ENCODE measurements around the gene MPZL2.

The MPZL2 gene

DNA sequence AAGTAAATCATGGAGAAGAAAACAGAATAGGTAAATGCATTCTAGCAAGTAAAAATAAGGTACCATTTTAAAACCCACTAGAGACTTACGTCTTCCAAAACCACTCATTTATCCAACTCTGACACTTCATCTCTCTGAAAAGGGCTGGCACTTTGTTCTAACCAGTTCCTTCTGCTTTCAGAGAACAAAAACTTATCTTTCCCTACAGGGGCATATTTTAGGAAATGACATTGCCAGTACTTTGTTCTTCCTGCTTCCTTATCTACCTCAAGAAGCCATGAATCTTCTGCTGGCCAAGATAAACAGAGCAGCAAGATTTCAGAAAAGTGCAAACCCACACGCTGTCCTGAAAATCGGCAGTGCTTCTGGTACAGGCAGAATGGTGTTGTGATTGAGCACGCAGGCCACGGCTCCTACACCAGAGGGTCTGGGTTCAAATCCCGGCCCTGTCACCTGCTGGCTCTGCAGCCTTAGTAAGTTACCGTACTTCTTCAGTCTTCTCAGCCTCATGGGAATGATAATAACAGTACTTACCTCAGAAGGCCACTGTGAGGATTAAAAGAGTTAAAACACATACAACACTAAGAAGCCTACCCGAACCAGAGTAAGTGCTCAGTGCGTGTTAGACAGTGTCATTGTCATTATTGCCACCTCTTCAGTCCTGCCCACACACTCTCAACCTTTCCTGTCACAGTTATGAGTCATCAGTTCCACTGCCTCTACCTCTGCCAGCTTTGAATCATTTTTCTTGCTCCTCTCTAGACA is 22.9 kb downstream of the MPZL2 start:
- peak in 1 of 4 experiments; percentile 8 for DNase-seq

GRCh38 chr11:118239509-118240205 is 24.4 kb downstream of the MPZL2 start:
- DNase-seq, result no peak

DNA sequence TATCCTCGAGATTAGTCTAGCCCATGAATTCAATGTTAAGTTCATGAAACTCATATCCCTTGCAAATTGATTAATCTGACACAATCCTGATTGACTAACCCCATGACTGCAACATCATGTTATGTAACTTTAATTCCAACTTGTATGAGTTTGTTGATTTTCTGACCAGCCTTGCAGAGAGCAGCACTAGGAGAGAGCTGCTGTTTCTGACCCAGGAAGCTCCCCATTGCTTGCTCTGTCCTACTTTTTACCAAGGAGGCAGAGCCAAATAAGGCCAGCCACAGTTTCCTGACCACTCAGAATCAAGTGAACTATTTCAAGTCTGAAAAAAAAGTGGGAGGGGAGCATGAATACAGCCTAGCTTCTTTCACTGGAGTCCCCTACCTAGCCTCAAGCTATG is 25.2 kb downstream of the MPZL2 start:
- no peak for DNase-seq

GRCh38 chr11:118238421-118238820 is 25.7 kb downstream of the MPZL2 start:
- no peak for DNase-seq

DNA sequence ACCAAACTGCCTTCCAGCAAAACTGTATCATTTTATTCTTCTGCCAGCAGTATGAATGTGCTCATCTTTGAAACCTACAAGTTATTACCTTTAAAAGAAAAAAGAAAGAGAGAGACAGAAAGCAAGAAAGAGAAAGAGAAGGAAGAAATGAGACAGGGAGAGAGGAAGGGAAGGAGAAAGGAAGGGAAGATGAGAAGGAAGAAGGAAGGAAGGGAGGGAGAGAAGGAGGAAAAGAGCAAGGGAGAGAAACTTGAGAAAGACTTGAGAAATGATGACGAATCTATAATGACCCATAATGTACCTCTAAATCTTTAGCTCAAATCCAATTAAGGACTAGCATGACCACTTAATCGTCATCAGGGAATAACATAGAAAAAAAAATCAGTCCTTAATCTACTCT is 27.9 kb downstream of the MPZL2 start:
- DNase-seq, result no peak

- DNase-seq, result no peak
Measured at GRCh38 chr11:118234833-118235232, 29.3 kb downstream of the MPZL2 start.

DNA sequence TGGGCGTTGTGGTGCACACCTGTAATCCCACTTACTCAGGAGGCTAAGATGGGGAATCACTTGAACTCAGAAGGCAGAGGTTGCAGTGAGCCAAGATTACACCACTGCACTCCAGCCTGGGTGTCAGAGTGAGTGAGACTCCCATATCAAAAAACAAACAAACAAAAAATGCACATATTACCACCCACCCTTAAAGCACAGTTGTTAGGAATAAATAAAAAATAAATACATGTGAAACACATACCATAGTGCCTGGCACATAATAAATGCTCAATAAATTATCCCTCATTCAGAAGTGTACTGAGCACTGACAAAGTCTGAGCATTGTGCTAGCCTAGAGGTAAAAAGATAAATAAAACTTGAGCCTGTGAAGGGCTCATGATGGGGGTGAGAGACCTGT is 30.2 kb downstream of the MPZL2 start:
- DNase-seq, result no peak

DNA sequence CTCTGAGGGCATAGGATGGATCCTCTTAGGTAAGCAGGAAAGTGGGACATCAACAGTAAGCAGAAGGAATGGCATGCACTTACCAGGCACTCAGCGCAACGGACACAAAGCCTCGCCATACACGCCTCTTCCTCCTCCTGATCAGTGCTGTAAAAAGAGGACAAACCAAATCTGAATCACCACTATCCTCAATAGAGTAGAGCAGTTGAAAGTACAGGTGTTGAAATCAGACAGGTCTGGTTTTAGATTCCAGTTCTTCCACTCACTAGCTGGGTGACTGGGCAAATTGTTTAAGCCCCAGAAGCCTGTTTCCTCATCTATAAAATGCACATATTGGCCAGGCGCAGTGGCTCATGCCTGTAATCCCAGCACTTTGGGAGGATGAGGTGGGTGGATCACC is 30.7 kb downstream of the MPZL2 start:
- DNase-seq, result no peak

- no peak for DNase-seq
Measured at GRCh38 chr11:118232659-118233058, 31.4 kb downstream of the MPZL2 start.

DNA sequence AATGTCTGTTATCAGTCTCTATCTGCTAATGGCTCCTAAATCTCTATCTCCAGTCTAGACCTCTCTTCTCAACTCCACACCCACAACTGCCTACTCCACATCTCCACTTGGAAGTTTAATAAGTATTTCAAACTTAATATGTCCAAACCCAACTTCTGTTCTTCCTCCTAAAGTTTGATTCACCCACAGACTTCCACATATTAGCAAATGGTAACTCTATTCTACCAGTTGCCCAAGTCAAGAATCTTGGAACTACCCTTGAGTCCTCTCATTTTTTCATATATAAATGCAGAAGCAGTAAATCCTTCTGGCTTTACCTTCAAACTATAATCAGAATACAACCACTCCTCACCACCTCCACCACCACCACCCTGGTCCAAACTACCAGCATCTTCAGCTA is 32.6 kb downstream of the MPZL2 start:
- DNase-seq, result no peak

- DNase-seq, result no peak
Measured at GRCh38 chr11:118230088-118230487, 34.0 kb downstream of the MPZL2 start.

DNA sequence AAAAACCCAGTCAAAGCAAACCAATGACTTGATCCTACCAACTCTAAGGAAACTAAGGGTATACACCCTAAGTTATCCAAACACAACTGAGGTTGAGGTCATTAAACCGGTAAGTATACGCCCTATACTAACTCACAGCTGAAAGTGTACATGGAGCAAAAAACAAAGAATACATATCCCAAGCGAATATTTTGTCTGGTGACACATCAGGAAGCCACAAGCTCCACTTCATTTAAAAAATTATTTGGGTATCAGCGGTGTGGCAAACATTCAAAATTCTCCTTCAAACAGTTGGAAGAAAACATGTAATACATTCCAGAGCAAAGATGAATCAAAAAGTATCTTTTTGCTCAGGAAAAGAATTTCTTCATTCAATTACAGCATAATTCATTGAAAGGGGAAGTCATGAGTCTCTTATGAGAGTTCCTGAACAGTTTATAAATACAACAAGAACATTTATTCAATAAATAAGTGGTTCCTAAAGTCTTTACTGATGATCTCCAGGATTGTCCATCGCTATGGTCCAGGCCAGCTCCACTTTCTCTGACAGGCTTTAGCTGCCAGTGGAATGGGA is 34.7 kb downstream of the MPZL2 start:
- no peak for DNase-seq

DNA sequence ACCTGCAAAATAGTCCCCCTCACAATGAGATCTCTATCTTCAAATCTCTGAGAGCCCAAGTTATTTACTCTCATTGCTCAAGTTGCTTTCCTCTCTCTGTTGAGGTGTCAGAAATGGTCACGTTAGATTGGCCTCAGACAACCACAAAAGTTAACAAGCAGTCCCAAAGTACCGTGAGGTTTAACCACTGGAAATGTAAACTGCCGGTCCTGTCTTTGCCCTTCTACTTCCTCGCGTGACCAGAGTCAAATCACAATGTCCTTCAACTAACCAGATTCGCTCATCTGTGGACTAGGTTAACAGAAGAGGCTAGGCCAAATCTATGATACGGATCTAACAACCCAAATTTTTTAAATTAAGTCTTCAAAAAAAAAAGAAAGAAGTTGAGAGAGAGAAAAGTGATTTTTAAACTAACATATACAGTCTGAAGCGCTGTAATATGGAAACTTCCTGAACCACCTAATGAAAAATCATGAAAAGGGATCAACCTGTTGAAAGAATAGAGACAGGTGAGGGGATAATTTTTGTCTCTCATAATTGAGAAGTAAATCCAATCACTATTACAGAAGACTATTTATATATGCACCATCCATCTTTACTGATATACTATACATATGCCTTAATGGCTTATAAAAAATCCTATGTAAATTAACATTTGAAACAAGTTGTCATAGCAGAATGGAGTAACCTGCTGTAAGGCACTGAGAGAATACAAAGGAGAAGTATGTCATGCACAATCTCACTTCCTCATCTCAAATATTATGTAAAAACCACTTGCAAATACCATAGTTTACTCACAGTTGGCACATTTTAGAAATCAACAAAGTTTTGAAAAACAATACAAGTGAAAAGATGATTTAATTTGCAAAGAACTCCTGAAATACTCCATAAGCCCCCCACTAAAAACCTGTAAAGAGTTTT is 36.0 kb downstream of the MPZL2 start:
- no peak for DNase-seq

DNA sequence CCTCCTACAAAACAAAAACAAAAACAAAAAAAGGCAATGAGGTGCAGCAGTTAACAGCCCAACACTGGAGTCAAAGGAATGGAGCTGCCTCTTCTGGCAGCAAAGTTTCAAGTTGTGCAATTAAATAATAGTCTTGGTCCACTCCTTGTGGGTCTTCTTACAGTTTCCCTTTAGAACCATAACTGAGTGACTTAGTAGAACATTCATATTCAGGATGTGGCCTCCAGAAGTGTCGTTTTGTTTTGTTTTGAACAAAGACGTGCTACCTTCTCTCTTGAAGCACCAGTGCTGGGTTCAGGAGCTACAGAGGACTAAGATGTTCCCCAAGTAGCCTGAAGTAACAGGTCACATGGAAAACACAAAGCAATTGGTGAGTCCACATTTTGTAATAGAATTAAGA is 37.3 kb downstream of the MPZL2 start:
- DNase-seq, result no peak

- no peak for DNase-seq
Measured at GRCh38 chr11:118226296-118226695, 37.8 kb downstream of the MPZL2 start.

DNA sequence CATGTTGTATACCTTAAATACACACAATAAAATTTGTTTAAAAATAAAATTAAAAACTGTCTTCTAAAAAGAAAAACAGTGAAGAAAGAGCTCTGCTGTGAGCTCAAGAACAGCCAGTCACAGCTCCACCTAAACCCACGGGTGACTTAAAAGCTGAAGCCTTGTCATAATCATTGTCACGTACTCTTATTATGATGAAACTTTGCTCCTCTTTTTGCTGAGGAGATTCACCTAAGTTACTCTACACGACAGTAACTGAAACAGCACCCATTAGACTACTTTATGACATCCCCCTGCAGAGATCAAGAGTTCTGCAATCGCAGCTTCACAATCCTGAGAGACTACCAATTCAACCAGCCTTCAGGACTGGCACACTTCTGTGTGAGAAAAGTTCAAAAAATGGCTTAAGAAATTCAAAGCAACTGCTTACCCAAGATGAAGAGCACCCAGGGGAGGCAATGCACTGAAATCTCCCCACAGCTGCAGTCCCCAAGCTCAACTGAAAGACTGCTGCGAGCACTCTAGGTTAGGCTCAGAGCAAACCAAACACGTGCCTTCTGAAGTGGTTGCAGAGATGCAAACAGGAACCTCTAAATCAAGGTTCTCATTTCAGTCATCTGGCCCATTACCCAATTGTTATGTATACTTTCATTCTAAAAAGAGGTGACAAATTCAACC is 39.4 kb downstream of the MPZL2 start, which contains the start of gene JAML:
TSS of gene JAML (minus strand) at position 501 of the 678 bp plus-strand sequence. CDS start 10,145 bp downstream, outside the sequence.
- peak; percentile 11 to 46 (median 32) for DNase-seq

GRCh38 chr11:118223992-118224391 is 40.1 kb downstream of the MPZL2 start:
- no peak for DNase-seq

- no peak for DNase-seq
Measured at GRCh38 chr11:118223570-118223969, 40.5 kb downstream of the MPZL2 start.

DNA sequence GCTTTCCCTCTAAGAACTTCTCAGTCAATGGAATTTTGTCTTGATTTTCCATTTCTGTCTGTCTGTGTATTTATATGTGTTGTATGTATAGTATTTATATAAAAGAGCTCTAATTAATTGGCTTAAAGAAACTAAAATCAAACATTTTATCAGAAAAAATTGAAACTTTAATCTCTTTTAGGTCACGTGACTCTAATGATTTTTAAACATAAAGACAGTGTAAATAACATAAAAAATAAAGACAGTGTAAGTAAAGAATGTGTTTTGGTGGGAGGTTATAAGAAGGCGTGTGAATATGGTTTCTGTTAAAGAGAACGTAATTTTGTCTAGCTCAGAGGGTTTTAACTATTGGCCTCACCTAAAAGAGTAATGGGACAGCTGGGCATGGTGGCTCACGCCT is 41.7 kb downstream of the MPZL2 start:
- no peak for DNase-seq

GRCh38 chr11:118221419-118221818 is 42.7 kb downstream of the MPZL2 start:
- DNase-seq, result no peak

GRCh38 chr11:118219732-118220131 is 44.4 kb downstream of the MPZL2 start:
- no peak for DNase-seq

GRCh38 chr11:118219244-118219643 is 44.9 kb downstream of the MPZL2 start:
- DNase-seq, result no peak

All from activated naive CD4-positive, alpha-beta T cell (primary cell).